HepG2 (cell line): Measurements from ENCODE around the gene HSPA1B. TPM values are rescaled to one million over a fixed set of nuclear protein-coding genes. Genes with fewer than 3 reads are reported as not detected.

Experiments
- CCAR2 ChIP-seq: fragments of 200-400 bp; formaldehyde crosslinking; optimal IDR thresholded peaks from 2 replicates; pipeline ENCODE3; 2018; ENCODE audit warnings: low read depth, mild to moderate bottlenecking, low read length, moderate library complexity
- CREM ChIP-seq, 2 experiments: sonication (generic) in 1 of 2; formaldehyde crosslinking in 1 of 2; IDR thresholded peaks; 2 replicates each; pipeline versions ENCODE4 v1.4.0 to v1.6.1; 2016 to 2020; ENCODE audit warnings: antibody characterized with exemption in 1 of 2, mild to moderate bottlenecking in 1 of 2, missing genetic modification reagents in 1 of 2
- GPBP1L1 ChIP-seq: sonication (generic); formaldehyde crosslinking; IDR thresholded peaks from 2 replicates; pipeline ENCODE4 v1.5.0; 2020; ENCODE audit warnings: mild to moderate bottlenecking, missing genetic modification reagents
- MAFK ChIP-seq, 2 experiments: IDR thresholded peaks in 1 of 2; conservative IDR thresholded peaks in 1 of 2; 2 replicates each; pipeline ENCODE4 v1.6.1; 2011; ENCODE audit warnings: improper control_type of control experiment in 2 of 2, low read length in 2 of 2
- PHF20 ChIP-seq: sonication (generic); formaldehyde crosslinking; IDR thresholded peaks from 2 replicates; pipeline ENCODE4 v1.5.0; 2020; ENCODE audit warnings: mild to moderate bottlenecking, missing genetic modification reagents
- POLR2G ChIP-seq: fragments of 200-400 bp; formaldehyde crosslinking; IDR thresholded peaks from 2 replicates; pipeline ENCODE4 v1.6.1; 2018; ENCODE audit warnings: mild to moderate bottlenecking, low read depth, low read length, moderate library complexity
- RBFOX2 ChIP-seq: fragments of 200-400 bp; formaldehyde crosslinking; IDR thresholded peaks from 2 replicates; pipeline ENCODE4 v1.6.1; 2017; ENCODE audit warnings: low read depth, mild to moderate bottlenecking, low read length
- SIN3A ChIP-seq: IDR thresholded peaks from 2 replicates; pipeline ENCODE4 v1.6.1; 2011; ENCODE audit warnings: low read depth, mild to moderate bottlenecking, control low read depth, low read length, borderline replicate concordance
- SIX1 ChIP-seq: sonication (generic); formaldehyde crosslinking; IDR thresholded peaks from 2 replicates; pipeline ENCODE4 v1.4.0; 2020; ENCODE audit warnings: missing genetic modification reagents, borderline replicate concordance
- SP5 ChIP-seq: IDR thresholded peaks from 2 replicates; pipeline ENCODE4 v1.6.1; 2016; ENCODE audit warnings: low read depth, borderline replicate concordance
- SRSF4 ChIP-seq: fragments of 200-400 bp; formaldehyde crosslinking; IDR thresholded peaks from one replicate; pipeline ENCODE4 v1.6.1; 2018; ENCODE audit warnings: mild to moderate bottlenecking, low read depth, low read length, moderate library complexity; ENCODE audit not compliant: poor library complexity, severe bottlenecking
- TOE1 ChIP-seq: sonication (generic); formaldehyde crosslinking; IDR thresholded peaks from 2 replicates; pipeline ENCODE4 v1.4.0; 2020; ENCODE audit warnings: mild to moderate bottlenecking, missing genetic modification reagents
- TSC22D2 ChIP-seq: sonication (generic); formaldehyde crosslinking; IDR thresholded peaks from 2 replicates; pipeline ENCODE4 v1.5.1; 2020; ENCODE audit warnings: missing genetic modification reagents, mild to moderate bottlenecking, borderline replicate concordance
- ZEB1 ChIP-seq: IDR thresholded peaks from 2 replicates; pipeline ENCODE4 v1.6.1; 2012; ENCODE audit warnings: mild to moderate bottlenecking, low read depth, inconsistent platforms; ENCODE audit not compliant: insufficient replicate concordance
- ZFP36L2 ChIP-seq: sonication (generic); formaldehyde crosslinking; IDR thresholded peaks from 2 replicates; pipeline ENCODE4 v1.4.0; 2020; ENCODE audit warnings: missing genetic modification reagents
- ZFYVE20 ChIP-seq: sonication (generic); formaldehyde crosslinking; IDR thresholded peaks from 2 replicates; pipeline ENCODE4 v1.8.0; 2023; ENCODE audit warnings: low read depth, mild to moderate bottlenecking, moderate library complexity, missing genetic modification reagents, borderline replicate concordance
- ZNF124 ChIP-seq: sonication (generic); formaldehyde crosslinking; IDR thresholded peaks from 2 replicates; pipeline ENCODE4 v1.4.0; 2020; ENCODE audit warnings: missing genetic modification reagents
- ZNF230 ChIP-seq: sonication (generic); formaldehyde crosslinking; IDR thresholded peaks from 2 replicates; pipeline ENCODE4 v1.4.0; 2020; ENCODE audit warnings: mild to moderate bottlenecking, missing genetic modification reagents
- ZNF567 ChIP-seq: sonication (generic); formaldehyde crosslinking; IDR thresholded peaks from 2 replicates; pipeline ENCODE4 v1.8.1; 2023; ENCODE audit warnings: mild to moderate bottlenecking, missing genetic modification reagents, borderline replicate concordance
- polyA plus RNA-seq, 8 experiments: library from polyadenylated mRNA; depleted of rRNA in 3 of 8; stranded (reverse) in 7 of 8; unstranded in 1 of 8; fragments of >200 nt; fragmentation: Illumina TruSeq in 4 of 8; extraction: Trizol in 4 of 8; gene quantifications; 2 replicates each; pipeline versions ENCODE4 v1.2.1 to v1.2.3, GENCODE V29; 2011 to 2016; ENCODE audit warnings: low read depth in 4 of 8, missing spikeins in 1 of 8, mixed read lengths in 1 of 8; ENCODE audit not compliant: insufficient read depth in 1 of 8
- total RNA-seq, 5 experiments: library from RNA; depleted of rRNA; stranded (reverse); fragments of >200 nt; fragmentation: Illumina TruSeq; extraction: Trizol; gene quantifications; 2 replicates each; pipeline ENCODE4 v1.2.3, GENCODE V29; 2016; ENCODE audit warnings: low read depth in 1 of 5
- TF ChIP-seq, protein P1 (sequence below), 2 experiments: sonication (generic) in 1 of 2; formaldehyde crosslinking in 1 of 2; IDR thresholded peaks; 2 replicates each; pipeline versions ENCODE4 v1.6.1 to v1.9.0; 2014 to 2022; ENCODE audit warnings: antibody characterized with exemption in 1 of 2, borderline replicate concordance in 1 of 2, inconsistent platforms in 1 of 2, low read depth in 1 of 2, missing genetic modification reagents in 1 of 2

Gene HSPA1B
- total and polyA plus RNA-seq, 2 of the 13 experiments (the other 11 are each of a cell fraction or from before 2014, with no cell fraction given), result 26.0 to 186 TPM

DNA sequence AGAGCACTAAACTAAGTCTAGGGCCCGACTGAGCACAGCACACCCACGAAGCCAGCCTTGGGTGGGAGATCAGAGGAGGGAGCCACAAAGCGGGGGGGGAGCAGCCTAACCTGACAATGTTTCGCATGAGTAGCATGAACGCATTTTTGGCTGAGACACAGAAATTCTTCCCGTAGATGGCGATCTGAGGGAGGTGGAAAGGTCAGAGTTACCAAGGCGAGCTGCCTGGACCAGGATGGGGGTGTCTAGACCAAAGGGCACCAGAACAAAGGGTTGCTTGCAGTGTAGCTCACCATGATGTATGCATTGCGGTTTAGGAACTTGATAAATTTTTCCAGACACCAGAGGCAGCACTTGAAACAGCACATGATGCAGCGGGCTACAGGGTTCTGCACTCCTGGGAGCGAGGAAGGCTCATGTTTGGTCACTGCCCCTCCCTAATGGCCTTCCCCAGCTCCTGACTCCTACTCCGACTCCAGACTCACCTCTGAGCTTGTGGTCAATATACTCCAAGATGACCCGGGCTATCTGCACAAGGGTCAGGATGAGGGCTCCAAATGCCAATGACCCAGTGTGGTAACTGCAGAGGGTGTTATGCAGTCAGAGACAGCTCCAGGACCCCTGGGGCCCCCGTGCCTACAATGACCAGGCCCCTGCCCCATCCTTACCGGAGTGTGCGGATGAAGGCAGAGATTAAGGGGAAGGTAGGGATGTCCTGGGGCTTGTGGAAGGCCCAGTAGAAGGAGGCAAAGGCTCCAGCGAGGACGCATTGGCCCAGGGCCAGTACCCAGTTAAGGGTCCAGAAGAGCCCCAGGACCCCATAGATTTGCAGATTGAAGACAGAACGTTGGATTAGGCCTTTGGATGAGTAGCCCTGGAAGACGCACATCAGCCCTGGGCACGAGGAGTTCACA is 37.9 kb downstream of the HSPA1B start (continued):
- TF ChIP-seq, protein P1, sequence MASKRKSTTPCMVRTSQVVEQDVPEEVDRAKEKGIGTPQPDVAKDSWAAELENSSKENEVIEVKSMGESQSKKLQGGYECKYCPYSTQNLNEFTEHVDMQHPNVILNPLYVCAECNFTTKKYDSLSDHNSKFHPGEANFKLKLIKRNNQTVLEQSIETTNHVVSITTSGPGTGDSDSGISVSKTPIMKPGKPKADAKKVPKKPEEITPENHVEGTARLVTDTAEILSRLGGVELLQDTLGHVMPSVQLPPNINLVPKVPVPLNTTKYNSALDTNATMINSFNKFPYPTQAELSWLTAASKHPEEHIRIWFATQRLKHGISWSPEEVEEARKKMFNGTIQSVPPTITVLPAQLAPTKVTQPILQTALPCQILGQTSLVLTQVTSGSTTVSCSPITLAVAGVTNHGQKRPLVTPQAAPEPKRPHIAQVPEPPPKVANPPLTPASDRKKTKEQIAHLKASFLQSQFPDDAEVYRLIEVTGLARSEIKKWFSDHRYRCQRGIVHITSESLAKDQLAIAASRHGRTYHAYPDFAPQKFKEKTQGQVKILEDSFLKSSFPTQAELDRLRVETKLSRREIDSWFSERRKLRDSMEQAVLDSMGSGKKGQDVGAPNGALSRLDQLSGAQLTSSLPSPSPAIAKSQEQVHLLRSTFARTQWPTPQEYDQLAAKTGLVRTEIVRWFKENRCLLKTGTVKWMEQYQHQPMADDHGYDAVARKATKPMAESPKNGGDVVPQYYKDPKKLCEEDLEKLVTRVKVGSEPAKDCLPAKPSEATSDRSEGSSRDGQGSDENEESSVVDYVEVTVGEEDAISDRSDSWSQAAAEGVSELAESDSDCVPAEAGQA (IDR thresholded peaks at IDR 0.05; ENCODE audit: low read depth), result peak; percentile 69
- TF ChIP-seq, protein P1 (CRISPR knock-in tag; IDR thresholded peaks at IDR 0.05; ENCODE audit: borderline replicate concordance), result no peak
- TF ChIP-seq RBFOX2 (peak; percentile 58), ZEB1 (peak; percentile 51), MAFK (conservative IDR thresholded peaks at IDR 0.05 in 1 of 2, IDR thresholded peaks at IDR 0.05 in 1 of 2; ENCODE audit: low read length in 2 of 2) (0 out of 4 replicates have a peak, but pooled peaks of 1 of the 2 experiments have one; percentile 0), POLR2G (peak; percentile 74), ZNF567 (0 out of 2 replicates have a peak, but pooled peaks have one; percentile 8), SIX1 (peak; percentile 77; the same call in 1 of the 2 replicates), ZNF124 (peak; percentile 82), SIN3A (0 out of 2 replicates have a peak, but pooled peaks have one; percentile 60), TOE1 (CRISPR knock-in tag) (no peak), ZFYVE20 (CRISPR knock-in tag) (no peak), TSC22D2 (no peak), SRSF4 (no peak), SP5 (CRISPR knock-in tag) (peak; percentile 79; the same call in 1 of the 2 replicates), CCAR2 (no peak), PHF20 (peak; percentile 62), ZNF230 (CRISPR knock-in tag) (peak; percentile 87), ZFP36L2 (CRISPR knock-in tag) (no peak), GPBP1L1 (CRISPR knock-in tag) (no peak), CREM (IDR thresholded peaks at IDR 0.05) (peak; percentile 89), CREM (CRISPR knock-in tag; IDR thresholded peaks at IDR 0.05) (no peak)
